GM12878 (cell line): ENCODE measurements around the gene CACNA2D3.

Source experiments
- CTCF ChIP-seq, 3 experiments: IDR thresholded peaks in 2 of 3; conservative IDR thresholded peaks in 1 of 3; 2 replicates each; pipeline ENCODE4 v1.5.1; 2011; ENCODE audit warnings: low read depth in 3 of 3, low read length in 3 of 3, mild to moderate bottlenecking in 3 of 3, control low read depth in 2 of 3, moderate library complexity in 2 of 3, inconsistent platforms in 1 of 3, mixed read lengths in 1 of 3; ENCODE audit not compliant: control insufficient read depth in 2 of 3, insufficient read depth in 1 of 3; ENCODE audit errors: extremely low read depth in 1 of 3
- EGR1 ChIP-seq, 2 experiments: IDR thresholded peaks; 1 replicate in 1 of 2; 2 replicates in 1 of 2; pipeline ENCODE4 v1.6.1; 2011 to 2012; ENCODE audit warnings: low read depth in 2 of 2, low read length in 2 of 2, borderline replicate concordance in 1 of 2, mild to moderate bottlenecking in 1 of 2, moderate library complexity in 1 of 2
- ETV6 ChIP-seq, 2 experiments: fragments of 450-650 bp in 1 of 2; IDR thresholded peaks in 1 of 2; conservative IDR thresholded peaks in 1 of 2; 2 replicates each; pipeline ENCODE4 v1.6.1; 2014; ENCODE audit warnings: antibody characterized with exemption in 1 of 2, borderline replicate concordance in 1 of 2, low read depth in 1 of 2, mild to moderate bottlenecking in 1 of 2, moderate library complexity in 1 of 2
- EZH2 ChIP-seq: IDR thresholded peaks from 2 replicates; pipeline ENCODE4 v1.6.1; 2012; ENCODE audit warnings: low read depth, mild to moderate bottlenecking, control low read depth, inconsistent platforms, low read length, borderline replicate concordance; ENCODE audit not compliant: control insufficient read depth
- IRF5 ChIP-seq: fragments of 450-650 bp; IDR thresholded peaks from 2 replicates; pipeline ENCODE4 v1.6.1; 2017; ENCODE audit warnings: borderline replicate concordance
- POLR2AphosphoS5 ChIP-seq: IDR thresholded peaks from 2 replicates; pipeline ENCODE4 v1.6.1; 2011; ENCODE audit warnings: mild to moderate bottlenecking, low read length, inconsistent platforms
- SMAD1 ChIP-seq: fragments of 450-650 bp; IDR thresholded peaks from 2 replicates; pipeline ENCODE4 v1.6.1; 2018; ENCODE audit warnings: mild to moderate bottlenecking, low read depth; ENCODE audit not compliant: partially characterized antibody
- SMC3 ChIP-seq: IDR thresholded peaks from 2 replicates; pipeline ENCODE4 v1.6.1; 2011; ENCODE audit warnings: low read length, improper control_type of control experiment, borderline replicate concordance
- USF1 ChIP-seq: IDR thresholded peaks from 2 replicates; pipeline ENCODE4 v1.6.1; 2011; ENCODE audit warnings: borderline replicate concordance, low read depth, mild to moderate bottlenecking, moderate library complexity, mixed read lengths, low read length; ENCODE audit not compliant: insufficient read depth; ENCODE audit errors: extremely low read length
- YY1 ChIP-seq: IDR thresholded peaks from 2 replicates; pipeline ENCODE4 v1.6.1; 2011; ENCODE audit warnings: low read depth, mild to moderate bottlenecking, low read length
- ZZZ3 ChIP-seq: IDR thresholded peaks from 2 replicates; pipeline ENCODE4 v1.6.1; 2011; ENCODE audit warnings: low read depth; ENCODE audit not compliant: control insufficient read depth, insufficient read length

- TF ChIP-seq EGR1 (IDR thresholded peaks at IDR 0.05; ENCODE audit: borderline replicate concordance in 1 of 2, low read depth in 2 of 2, low read length in 2 of 2) (no peak), YY1 (no peak), IRF5 (no peak), ETV6 (conservative IDR thresholded peaks at IDR 0.05 in 1 of 2, IDR thresholded peaks at IDR 0.05 in 1 of 2; ENCODE audit: borderline replicate concordance in 1 of 2, low read depth in 1 of 2) (no peak), EZH2 (no peak), USF1 (no peak), SMC3 (no peak), POLR2AphosphoS5 (no peak), CTCF (IDR thresholded peaks at IDR 0.05 in 2 of 3, conservative IDR thresholded peaks at IDR 0.05 in 1 of 3; ENCODE audit: control insufficient read depth in 2 of 3, extremely low read depth in 1 of 3, insufficient read depth in 1 of 3, low read depth in 3 of 3, low read length in 3 of 3) (no peak), ZZZ3 (no peak), SMAD1 (no peak)
These were observed 424.7 kb downstream of the CACNA2D3 start for GRCh38 chr3:54547051-54547450.
